ENCODE results near the gene SERPINB6.
"Not testable (repeated sequence)": the region's sequence is repeated elsewhere in the genome, so short reads cannot be mapped to it uniquely, and the experiment has no call there.

SERPINB6 gene

DNA sequence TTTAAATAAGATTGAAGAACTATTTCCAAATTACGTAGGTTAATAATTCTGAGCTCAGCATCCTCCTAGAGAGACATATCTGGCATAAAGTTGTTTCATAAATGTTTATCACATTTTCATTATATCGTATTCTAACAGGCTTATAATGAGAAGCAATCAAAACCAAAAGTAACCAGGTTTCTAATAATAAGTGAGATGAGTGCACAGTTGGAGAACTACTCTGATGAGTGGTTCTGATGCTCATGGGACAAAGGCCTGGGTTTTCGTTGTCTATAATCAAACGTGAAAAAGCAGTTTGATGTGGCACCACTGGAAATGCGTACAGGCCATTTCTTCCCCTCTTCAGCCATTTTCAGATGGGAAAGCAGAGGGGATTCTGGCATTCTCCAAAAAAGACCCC, 4.7 kb upstream of the SERPINB6 start:
- no peak for DNase-seq

GRCh38 chr6:2973676-2974075, 2.3 kb upstream of the SERPINB6 start:
- DNase-seq: no peak

DNA sequence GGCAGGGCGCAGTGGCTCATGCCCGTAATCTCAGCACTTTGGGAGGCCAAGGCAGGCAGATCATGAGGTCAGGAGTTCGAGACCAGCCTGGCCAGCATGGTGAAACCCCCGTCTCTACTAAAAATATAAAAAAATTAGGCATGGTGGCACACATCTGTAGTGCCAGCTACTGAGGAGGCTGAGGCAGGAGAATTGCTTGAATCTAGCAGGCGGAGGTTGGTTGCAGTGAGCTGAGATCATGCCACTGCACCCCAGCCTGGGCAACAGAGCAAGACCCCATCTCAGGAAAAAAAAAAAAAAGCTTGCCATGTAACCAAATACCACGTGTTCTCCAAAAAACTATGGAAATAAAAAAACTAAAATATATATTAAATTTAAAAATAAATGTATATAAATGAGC, 1.8 kb upstream of the SERPINB6 start:
- not testable (repeated sequence) for DNase-seq

DNA sequence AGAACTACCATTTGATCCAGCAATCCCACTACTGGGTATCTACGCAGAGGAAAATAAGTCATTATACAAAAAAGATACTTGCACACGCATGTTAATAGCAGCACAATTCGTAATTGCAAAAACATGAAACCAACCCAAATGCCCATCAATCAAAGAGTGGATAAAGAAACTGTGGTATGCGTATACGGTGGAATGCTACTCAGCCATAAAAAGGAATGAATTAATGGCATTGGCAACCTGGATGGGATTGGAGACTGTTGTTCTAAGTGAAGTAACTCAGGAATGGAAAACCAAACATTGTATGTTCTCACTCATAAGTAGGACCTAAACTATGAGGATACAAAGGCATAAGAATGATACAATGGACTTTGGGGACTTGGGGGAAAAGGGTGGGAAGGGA, 1.3 kb upstream of the SERPINB6 start:
- DNase-seq: not testable (repeated sequence)

- not testable (repeated sequence) for DNase-seq
Measured at GRCh38 chr6:2972219-2972487, 786 bp upstream of the SERPINB6 start.

- DNase-seq: no peak
Measured at GRCh38 chr6:2970753-2971419, 481 bp downstream of the SERPINB6 start.

DNA sequence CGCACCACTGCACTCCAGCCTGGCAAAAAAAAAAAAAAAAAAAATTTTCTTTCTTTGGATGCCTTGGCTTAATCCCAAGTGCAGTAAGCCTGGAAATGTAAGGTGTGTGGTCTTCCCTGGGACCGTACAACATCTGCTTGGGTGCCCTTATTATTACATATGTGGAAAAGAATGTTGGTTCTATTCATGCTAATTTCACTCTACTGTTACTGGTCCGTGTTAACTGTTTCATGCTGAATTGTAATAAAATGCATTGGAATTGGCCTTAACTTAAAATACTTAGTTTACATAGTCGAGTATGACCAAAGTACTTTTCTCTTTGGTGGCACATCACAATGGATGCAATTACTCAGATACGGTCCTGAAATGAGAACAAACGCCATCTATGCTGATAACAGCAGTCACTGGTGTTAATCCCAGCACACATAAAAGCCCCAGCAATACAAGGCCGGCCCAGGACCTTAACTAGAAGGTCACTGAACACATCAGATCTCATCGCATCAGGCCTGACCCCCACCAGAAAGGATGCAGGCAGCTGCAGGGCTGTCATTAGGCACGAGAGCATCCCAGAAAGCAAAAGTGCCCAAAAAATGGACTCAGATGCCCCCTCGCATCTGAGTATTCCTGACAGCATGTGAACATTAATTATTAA, 1.2 kb downstream of the SERPINB6 start:
- no peak for DNase-seq

DNA sequence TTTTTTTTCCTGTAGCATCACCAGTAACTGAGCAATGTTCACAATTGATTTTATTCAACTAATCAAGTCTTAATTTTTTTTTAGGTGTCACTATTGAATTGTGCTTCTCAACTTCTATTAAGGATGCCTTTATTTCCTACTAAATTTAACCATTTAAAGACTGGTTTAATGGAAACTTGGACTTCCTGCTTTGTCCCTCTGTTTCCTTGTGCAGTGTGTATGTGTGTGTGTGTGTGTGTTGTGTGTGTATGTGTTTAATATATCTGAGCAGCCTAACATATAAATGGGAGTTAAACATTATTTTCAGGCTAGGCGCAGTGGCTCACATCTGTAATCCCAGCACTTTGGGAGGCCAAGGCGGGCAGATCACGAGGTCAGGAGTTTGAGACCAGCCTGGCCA, 1.8 kb downstream of the SERPINB6 start:
- DNase-seq: no peak

GRCh38 chr6:2968600-2969135, 2.7 kb downstream of the SERPINB6 start:
- no peak for DNase-seq

GRCh38 chr6:2967936-2968335, 3.4 kb downstream of the SERPINB6 start:
- no peak for DNase-seq

GRCh38 chr6:2966347-2966746, 5.0 kb downstream of the SERPINB6 start:
- DNase-seq: no peak

DNA sequence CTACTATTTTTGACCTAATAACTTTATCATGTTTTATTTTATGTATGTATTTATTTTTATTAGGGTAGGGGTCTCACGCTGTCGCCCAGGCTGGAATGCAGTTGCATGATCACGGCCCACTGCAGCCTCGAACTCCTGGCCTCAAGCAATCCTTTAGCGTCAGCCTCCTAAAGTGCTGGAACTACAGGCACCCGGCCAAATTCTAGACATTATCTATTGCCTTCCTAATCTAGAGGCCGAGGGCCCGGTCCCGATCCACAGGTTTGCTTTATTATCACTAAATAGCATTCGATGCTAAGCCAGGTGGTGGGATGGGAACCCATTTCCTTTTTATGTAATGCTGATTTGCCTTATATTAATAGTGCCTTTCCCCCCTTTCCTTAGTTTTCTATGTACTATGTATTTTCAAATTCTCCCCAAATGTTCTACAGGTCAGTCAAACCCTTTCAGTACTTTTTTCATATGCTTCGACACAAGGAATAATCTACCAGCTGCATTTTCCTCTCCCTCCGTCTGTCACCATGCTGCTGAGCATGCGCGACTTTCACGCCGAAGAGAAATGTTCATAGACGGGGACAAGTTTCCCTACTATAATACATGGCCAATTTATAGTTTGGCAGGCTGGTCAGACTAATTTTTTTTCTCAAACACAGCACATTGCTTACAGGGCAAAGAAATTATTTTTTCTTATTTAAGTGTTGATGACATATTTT, 6.4 kb downstream of the SERPINB6 start:
- no peak for DNase-seq

GRCh38 chr6:2963756-2964155, 7.6 kb downstream of the SERPINB6 start:
- no peak for DNase-seq

DNA sequence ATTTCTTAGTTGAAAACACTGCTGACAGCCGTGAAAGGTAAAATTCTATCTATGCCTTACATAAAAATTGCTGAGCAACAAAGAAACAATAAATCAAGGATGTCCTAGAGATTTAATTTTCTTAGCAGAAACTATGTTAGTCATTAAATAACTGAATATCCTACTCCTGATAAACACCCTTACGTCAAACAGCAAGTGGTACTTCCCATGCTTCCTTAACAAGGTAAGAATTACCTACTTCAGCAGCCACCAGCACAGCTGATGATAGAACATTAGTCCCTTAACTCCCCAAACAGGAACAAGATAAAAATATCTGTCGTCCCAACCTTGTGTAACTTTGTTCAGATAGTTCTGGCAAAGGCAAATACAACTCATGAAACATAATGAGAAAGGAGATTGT, 8.7 kb downstream of the SERPINB6 start:
- no peak for DNase-seq

DNA sequence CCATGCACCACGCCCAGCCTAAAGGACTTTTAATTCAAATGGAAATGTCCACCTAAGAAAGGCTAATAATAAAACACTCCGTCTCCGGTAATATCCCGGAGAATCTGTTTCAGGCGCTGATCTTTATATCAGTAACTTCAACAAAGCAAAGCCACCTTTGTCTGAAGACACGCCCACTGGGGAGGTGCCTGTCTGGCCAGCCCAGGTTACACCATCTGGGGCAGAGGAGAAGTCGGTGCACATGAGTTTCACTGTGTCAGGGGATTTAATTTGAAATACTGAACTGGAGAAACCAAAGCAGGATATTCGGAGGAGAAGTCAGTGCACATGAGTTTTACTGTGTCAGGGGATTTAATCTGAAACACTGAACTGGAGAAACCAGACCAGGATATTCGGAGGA, 9.4 kb downstream of the SERPINB6 start:
- no peak for DNase-seq

DNA sequence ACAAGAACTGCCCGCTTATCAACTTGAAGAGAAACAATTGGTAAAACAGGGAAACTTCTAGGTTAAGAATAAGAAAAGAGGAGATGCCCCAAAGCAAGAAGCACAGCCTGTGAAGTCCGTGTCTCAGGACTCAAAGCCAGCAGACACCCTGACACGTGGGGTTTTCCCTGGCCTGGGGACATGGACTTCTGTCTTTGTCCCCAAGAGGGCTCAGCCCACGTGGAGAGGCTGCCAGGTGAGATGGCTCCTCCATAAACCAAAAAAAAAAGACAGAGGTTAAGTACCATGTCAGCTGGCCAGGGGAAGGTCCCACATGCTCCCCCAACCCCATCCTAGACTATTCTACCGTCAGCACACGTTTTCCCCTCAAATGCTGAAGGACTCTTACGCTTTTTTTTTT, 9.9 kb downstream of the SERPINB6 start:
- DNase-seq: no peak

DNA sequence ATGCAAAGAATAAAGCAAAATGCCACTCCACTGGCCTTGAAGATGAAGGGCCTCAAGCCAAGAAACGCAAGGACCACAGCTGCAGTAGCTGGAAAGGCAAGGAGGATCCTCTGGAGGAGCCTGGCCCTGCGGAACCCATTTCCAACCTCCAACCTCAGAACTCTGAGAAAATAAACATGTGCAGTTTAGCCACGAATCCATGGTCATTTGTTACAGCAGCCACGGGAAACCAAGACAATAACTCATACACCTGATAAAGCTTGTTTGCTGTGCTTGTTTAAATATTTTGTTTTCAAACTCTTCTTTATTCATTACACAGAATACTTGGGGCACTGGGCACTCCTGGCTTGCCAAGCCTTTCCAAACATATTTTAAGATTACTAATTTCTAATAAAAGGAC, 10.4 kb downstream of the SERPINB6 start:
- no peak for DNase-seq

GRCh38 chr6:2959909-2960719, 11.3 kb downstream of the SERPINB6 start:
- no peak for DNase-seq

- DNase-seq: no peak
Measured at GRCh38 chr6:2958776-2959175, 12.6 kb downstream of the SERPINB6 start.

DNA sequence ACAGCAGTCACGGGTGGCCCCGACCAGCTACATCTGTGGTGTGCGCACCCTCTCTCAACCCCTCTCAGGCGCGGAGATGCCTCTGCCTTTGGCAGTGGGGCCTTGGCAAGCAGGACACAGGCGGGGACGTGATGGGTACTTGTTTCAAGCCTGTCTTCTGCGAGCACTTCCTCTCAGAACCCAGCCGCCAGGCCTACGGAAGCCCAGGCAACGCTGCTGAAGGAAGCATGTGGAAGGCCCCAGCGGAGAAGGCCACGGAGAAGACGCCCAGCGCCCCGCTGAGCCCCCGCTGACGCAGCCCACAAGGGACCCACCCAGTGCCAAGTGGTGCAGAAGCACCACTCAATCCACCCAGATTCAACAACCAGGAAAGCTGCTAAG, 13.0 kb downstream of the SERPINB6 start:
- DNase-seq: no peak

DNA sequence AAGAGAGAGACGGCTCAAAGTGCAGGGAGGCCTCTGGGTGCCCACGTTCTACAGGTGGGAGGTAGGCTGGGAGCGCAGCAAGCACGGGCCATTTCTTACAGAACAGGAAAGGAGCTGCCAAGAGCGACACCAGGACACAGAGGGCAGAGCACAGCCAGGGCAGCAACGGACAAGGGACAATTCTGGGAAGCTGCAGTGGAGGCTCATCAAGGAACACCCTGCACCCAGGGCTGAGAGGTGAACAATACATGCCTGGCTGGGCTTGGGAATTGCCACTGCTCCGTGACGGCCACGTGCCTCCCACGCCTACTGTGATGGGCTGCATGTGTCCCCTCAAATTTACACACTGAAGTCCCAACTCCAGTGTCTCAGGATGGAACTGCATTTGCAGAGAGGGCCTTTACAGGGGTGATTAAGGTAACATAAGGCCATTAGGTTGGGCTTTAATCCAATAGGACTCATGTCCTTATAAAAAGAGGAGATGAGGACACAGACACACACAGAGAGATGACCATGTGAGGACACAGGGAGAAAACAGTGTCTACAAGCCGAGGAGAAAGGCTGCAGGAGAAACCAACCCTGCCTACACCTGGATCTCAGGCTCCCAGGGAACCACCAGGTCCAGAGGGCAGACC, 13.6 kb downstream of the SERPINB6 start:
- DNase-seq: no peak

DNA sequence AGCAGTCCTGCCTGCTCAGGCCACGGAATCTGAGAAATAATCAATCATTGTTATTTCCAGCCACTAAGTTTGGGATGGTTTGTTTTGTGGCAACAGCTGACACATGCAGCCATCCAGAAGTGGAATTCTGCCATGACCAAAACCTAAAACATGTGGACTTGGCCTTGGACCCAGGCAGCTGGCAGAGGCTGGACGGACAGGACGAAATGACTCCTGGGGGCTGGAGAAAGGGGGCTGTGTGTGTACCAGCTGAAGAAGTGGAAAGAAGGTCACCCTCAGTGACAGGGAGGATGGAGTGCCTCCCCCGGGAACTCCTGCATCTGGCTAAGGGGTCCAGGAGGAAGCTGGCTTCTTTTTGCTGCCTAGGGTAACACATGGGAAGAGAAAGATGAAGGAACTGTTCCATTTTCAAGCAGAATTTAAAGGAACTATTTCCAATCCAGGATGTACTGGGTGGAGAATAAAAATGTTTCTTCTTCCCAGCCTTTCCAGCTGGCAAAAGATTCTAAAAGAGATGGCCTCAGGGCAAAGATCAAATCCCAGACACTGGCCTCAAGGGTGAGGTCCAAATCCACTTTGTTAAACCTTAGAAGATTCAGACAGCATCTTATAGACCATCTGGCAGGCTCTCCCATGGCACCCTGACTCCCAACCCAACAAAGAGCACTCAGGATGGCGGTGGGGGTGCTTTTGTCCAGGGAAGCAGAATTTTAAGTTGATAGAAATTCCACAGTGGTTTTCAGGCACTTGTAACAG, 14.3 kb downstream of the SERPINB6 start:
- no peak for DNase-seq
